HG03460 (cell line): ENCODE data around the gene CNTN6.

Experiments used
- ATAC-seq: cut with Tn5 transposase; IDR thresholded peaks from one replicate; pipeline ENCODE4 v1.9.1; 2021; ENCODE audit not compliant: unreplicated experiment

The CNTN6 gene

GRCh38 chr3:1400571-1400970 is 307.7 kb downstream of the CNTN6 start:
- no peak for ATAC-seq

GRCh38 chr3:1404270-1404962 is 311.6 kb downstream of the CNTN6 start:
- ATAC-seq: no peak

DNA sequence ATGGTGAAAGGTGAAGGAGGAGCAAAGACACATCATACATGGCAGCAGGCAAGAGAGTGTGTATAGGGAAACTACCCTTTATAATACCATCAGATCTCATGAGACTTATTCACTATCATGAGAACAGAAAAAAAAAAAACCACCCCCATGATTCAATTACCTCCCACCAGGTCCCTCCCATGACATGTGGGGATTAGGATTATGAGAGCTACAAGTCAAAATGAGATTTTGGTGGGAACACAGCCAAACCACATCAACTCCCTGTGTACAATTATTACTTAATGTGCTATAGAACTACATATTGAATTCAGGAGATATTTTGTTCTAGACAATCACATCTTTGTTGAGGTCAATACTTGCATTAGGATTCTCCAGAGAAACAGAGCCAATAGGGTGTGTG is 313.4 kb downstream of the CNTN6 start:
- ATAC-seq: no peak

DNA sequence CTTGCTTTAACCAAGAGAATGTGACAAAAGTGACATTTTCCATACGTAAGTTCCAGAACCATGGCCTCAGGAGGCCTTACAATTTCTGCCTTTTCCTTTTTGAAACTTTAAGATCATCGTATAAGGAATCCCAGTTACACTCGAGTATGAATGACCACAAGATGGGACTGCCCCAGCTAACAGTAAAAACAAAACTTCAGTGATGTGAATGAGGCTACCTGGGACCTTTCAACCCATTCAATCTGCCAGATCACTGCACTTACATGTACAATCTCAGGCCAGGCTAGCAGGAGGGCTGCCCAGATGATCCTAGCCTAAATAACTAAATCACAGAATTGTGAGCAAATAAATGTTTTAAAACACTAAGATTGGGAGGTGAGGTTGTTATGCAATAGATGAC is 328.8 kb downstream of the CNTN6 start:
- no peak for ATAC-seq

GRCh38 chr3:1423566-1424089 is 330.8 kb downstream of the CNTN6 start:
- ATAC-seq: no peak

DNA sequence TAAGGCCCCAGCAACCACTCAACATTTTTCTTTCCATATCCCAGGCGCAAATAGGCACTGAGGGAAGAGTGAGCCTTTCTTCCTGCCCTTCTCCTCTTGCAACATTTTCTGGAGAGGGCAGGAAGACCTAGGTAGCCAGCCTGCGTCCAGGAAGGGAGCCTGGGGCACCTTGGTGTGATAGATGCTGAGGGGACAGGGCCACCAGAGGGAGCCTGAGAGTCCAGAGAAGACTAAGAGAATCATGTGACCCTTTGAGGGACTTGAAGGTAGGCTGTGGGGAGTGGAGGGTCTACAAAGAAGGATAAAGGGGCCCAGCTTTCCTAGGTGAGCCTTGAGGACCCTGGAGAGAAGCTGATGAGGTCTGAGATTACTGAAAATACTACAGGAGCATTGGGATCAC is 346.6 kb downstream of the CNTN6 start:
- ATAC-seq: no peak

DNA sequence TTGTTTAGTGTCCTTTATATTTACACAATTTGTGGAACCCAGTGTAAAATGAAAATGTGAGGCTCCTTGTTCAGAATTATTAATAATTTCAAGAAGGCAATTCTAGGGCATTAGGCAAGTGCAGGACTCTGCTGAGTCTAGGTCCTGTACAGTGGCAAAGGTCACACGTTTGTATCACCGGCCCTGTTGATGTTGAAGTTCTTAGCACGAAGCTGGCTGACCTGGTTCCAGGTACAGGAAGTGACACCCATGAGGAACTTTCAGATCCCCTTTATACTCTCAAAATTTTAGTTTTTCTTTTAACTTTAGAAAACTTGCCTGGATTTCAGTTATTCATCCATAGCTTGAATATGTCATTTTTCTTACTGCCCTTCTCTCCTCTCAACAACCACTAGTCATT is 349.4 kb downstream of the CNTN6 start:
- no peak for ATAC-seq

GRCh38 chr3:1444195-1444594 is 351.4 kb downstream of the CNTN6 start:
- ATAC-seq: no peak

GRCh38 chr3:1446531-1446930 is 353.7 kb downstream of the CNTN6 start:
- ATAC-seq: no peak

- ATAC-seq: no peak
Measured at GRCh38 chr3:1447452-1447851, 354.6 kb downstream of the CNTN6 start.

GRCh38 chr3:1448443-1448842 is 355.6 kb downstream of the CNTN6 start:
- ATAC-seq: no peak
